ENCODE data around the gene KDM5A. TPM values are rescaled to one million over a fixed set of nuclear protein-coding genes. Genes with fewer than 3 reads are reported as not detected.

The KDM5A gene
- total and polyA plus RNA-seq, 2 donors (not counting 3 experiments of a cell fraction or from before 2014, with no cell fraction given): 12.6 to 61.0 TPM

DNA sequence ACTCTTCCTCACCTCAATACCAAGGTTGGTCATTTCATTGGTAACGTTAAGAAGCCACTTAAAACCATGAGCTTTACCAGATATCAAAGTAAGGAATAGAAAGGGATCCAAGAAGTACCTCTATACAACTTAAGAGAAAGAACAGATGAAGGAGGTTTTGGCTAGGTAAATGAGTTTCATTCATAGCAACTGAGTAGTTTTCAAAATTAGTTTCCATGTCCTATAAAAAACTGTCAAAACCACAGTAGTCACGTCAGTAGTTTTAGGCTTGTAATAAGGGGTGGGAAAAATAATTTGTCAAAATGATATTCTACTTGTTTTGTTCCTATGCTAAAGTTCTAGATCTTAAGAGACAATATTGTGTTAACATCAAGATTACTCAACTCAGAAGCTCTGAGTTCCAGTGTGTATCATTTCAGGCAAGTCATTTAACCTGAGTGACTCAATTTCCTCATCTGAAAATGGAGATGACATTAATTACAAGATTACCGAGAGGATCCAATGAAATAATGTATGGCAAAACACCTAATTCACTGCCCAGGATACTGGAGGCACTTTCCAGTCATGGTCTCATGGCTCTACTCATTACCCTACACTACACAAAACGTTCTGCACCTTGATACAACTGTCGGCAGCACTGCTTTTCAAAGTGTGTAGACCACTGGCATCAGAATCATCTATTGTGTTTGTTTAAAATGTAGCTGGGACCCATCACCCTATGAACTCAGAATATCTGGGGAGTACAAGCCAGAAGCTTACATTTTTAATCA lies 102.4 kb downstream of the KDM5A start:
- DNase-seq (ENCODE audit: low read depth, low spot score): no peak
- H3K4me3 ChIP-seq (replicated peaks in 1 of 3; ENCODE audit: insufficient read depth in 1 of 3, low read depth in 1 of 3, low read length in 3 of 3): no peak overlapping the region
- H3K9me3 ChIP-seq (replicated peaks; ENCODE audit: control insufficient read depth, insufficient read depth, low read length): no peaks in the 10 kb centered on the region
- intact Hi-C loops (cut with micrococcal nuclease) (no loop called here), dilution Hi-C loops (cut with MboI; ENCODE audit: extremely low pct_ligation_motif_present, low sequenced_read_pairs) (no loop called here)
- CTCF ChIA-PET: interaction anchor here (0.9 kb wide), 1 partner anchor 65 kb away, joined by 3 read pairs; no protein-coding TSS in a partner anchor
- H3K79me2 ChIP-seq (ENCODE audit: control insufficient read depth, insufficient read depth, low read length): peaks cover 3% of the 10 kb centered on the region
- no peaks in the 10 kb centered on the region for H3K4me1 ChIP-seq (ENCODE audit: control insufficient read depth, extremely low read depth, insufficient read depth, low read length)
- no peak overlapping the region for H2AFZ ChIP-seq (ENCODE audit: low read depth, low read length)
- H3K9ac ChIP-seq (replicated peaks; ENCODE audit: extremely low read depth, insufficient read depth, low read length): no peak overlapping the region
- no peak for TF ChIP-seq GATA2 (IDR thresholded peaks at IDR 0.05; ENCODE audit: insufficient read depth, insufficient read length, low read depth, low read length)
- TF ChIP-seq MYC (IDR thresholded peaks at IDR 0.05; ENCODE audit: low read depth, low read length): no peak
- TF ChIP-seq FOS (IDR thresholded peaks at IDR 0.05; ENCODE audit: borderline replicate concordance, insufficient read depth, low read length): no peak
- no peak for TF ChIP-seq POLR2AphosphoS5 (IDR thresholded peaks at IDR 0.05; ENCODE audit: insufficient read depth, low read depth, low read length)
- no TSS peak for BruUV-seq (replicated peaks)
- no peak overlapping the region for H3K27ac ChIP-seq (ENCODE audit: insufficient read depth, low read depth, low read length)
- POLR2A ChIA-PET: interaction anchor here (0.7 kb wide), 1 partner anchor 409 kb away, joined by 4 read pairs; no protein-coding TSS in a partner anchor
- no peaks in the 10 kb centered on the region for H3K27me3 ChIP-seq (ENCODE audit: control insufficient read depth in 2 of 2, insufficient read depth in 2 of 2, low read length in 2 of 2)
- H4K20me1 ChIP-seq (replicated peaks; ENCODE audit: control insufficient read depth, extremely low read depth, insufficient read depth, low read length): no peaks in the 10 kb centered on the region
- no peak overlapping the region for H3K4me2 ChIP-seq (ENCODE audit: insufficient read depth, low read length)
- peaks cover 9 to 14% of the 10 kb centered on the region in 2 experiments for H3K36me3 ChIP-seq (ENCODE audit: control insufficient read depth in 2 of 2, extremely low read depth in 1 of 2, insufficient read depth in 2 of 2, low read length in 2 of 2)
- no peak for FAIRE-seq
- H3K9me1 ChIP-seq (replicated peaks; ENCODE audit: control insufficient read depth, extremely low read depth, insufficient read depth, low read length): no peaks in the 10 kb centered on the region

DNA sequence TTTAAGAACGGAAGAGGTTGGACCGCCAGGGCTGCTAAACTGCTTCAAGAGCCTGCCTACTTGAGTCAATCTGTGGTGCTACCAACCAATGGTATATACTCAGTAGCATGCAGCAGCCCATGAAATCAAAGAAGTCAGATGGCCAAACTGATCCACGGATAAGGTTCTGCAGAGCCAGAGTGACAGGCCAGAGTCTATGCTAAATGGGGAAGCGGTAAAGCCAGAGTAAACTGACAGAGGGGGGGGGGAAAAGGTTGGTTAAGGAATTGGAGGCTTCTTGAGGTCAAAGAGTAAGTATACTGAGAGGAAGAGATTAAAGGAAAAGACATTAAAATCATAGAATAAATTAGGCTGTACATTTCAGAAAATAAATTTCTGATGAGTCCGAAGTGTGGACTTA lies 111.1 kb downstream of the KDM5A start:
- Histone ChIP-seq H3K9ac (replicated peaks; ENCODE audit: extremely low read depth, insufficient read depth, low read length) (no peak overlapping the region), H4K20me1 (replicated peaks; ENCODE audit: control insufficient read depth, extremely low read depth, insufficient read depth, low read length) (peaks cover 4% of the 10 kb centered on the region), H3K27ac (ENCODE audit: insufficient read depth, low read depth, low read length) (no peak overlapping the region), H3K9me1 (replicated peaks; ENCODE audit: control insufficient read depth, extremely low read depth, insufficient read depth, low read length) (no peaks in the 10 kb centered on the region), H3K27me3 (ENCODE audit: control insufficient read depth in 2 of 2, insufficient read depth in 2 of 2, low read length in 2 of 2) (no peaks in the 10 kb centered on the region), H3K36me3 (ENCODE audit: control insufficient read depth in 2 of 2, extremely low read depth in 1 of 2, insufficient read depth in 2 of 2, low read length in 2 of 2) (peaks cover 0 to 3% of the 10 kb centered on the region in 2 experiments), H3K79me2 (ENCODE audit: control insufficient read depth, insufficient read depth, low read length) (no peaks in the 10 kb centered on the region), H2AFZ (ENCODE audit: low read depth, low read length) (no peak overlapping the region), H3K4me3 (replicated peaks in 1 of 3; ENCODE audit: insufficient read depth in 1 of 3, low read depth in 1 of 3, low read length in 3 of 3) (no peak overlapping the region), H3K9me3 (replicated peaks; ENCODE audit: control insufficient read depth, insufficient read depth, low read length) (no peaks in the 10 kb centered on the region), H3K4me1 (ENCODE audit: control insufficient read depth, extremely low read depth, insufficient read depth, low read length) (no peaks in the 10 kb centered on the region), H3K4me2 (ENCODE audit: insufficient read depth, low read length) (no peak overlapping the region)
- ChIA-PET POLR2A (no interaction called here), CTCF (no interaction called here)
- intact Hi-C loops (cut with micrococcal nuclease) (no loop called here), dilution Hi-C loops (cut with MboI; ENCODE audit: extremely low pct_ligation_motif_present, low sequenced_read_pairs) (no loop called here)
- no TSS peak for BruUV-seq (replicated peaks)
- no peak for DNase-seq (ENCODE audit: low read depth, low spot score)
- TF ChIP-seq MYC (IDR thresholded peaks at IDR 0.05; ENCODE audit: low read depth, low read length): no peak
- no peak for TF ChIP-seq POLR2A (IDR thresholded peaks at IDR 0.05; ENCODE audit: low read depth, low read length)
- TF ChIP-seq JUN (IDR thresholded peaks at IDR 0.05; ENCODE audit: borderline replicate concordance, insufficient read depth, insufficient read length, low read depth): no peak
- no peak for TF ChIP-seq CTCF (IDR thresholded peaks at IDR 0.05; ENCODE audit: extremely low read depth in 1 of 2, insufficient read depth in 1 of 2, low read depth in 1 of 2, low read length in 2 of 2)
- TF ChIP-seq POLR2AphosphoS5 (IDR thresholded peaks at IDR 0.05; ENCODE audit: insufficient read depth, low read depth, low read length): no peak
- no peak for FAIRE-seq

All from endothelial cell of umbilical vein (primary cell).